ENCODE results near the gene UGT1A6.

- TF ChIP-seq ZNF331 (CRISPR knock-in tag; IDR thresholded peaks at IDR 0.05) = no peak
- TF ChIP-seq ZNF777 (CRISPR knock-in tag; IDR thresholded peaks at IDR 0.05) = no peak
Observed at GRCh38 chr2:233643128-233643527, 49.6 kb upstream of the UGT1A6 start.

All from HepG2 (cell line).